HepG2 (cell line): Measurements from ENCODE around the gene GRM4. TPM values are rescaled to one million over a fixed set of nuclear protein-coding genes. Genes with fewer than 3 reads are reported as not detected.

Experiments used
- ARID4A ChIP-seq: sonication (generic); formaldehyde crosslinking; IDR thresholded peaks from 2 replicates; pipeline ENCODE4 v1.5.0; 2020; ENCODE audit warnings: mild to moderate bottlenecking, missing genetic modification reagents, borderline replicate concordance
- ZNF318 ChIP-seq: sonication (generic); formaldehyde crosslinking; IDR thresholded peaks from 2 replicates; pipeline ENCODE4 v1.4.0; 2020; ENCODE audit warnings: mild to moderate bottlenecking, missing genetic modification reagents
- ZNF441 ChIP-seq: sonication (generic); formaldehyde crosslinking; IDR thresholded peaks from 2 replicates; pipeline ENCODE4 v1.7.0; 2021; ENCODE audit warnings: missing genetic modification reagents, borderline replicate concordance
- ZNF598 ChIP-seq: sonication (generic); formaldehyde crosslinking; IDR thresholded peaks from 2 replicates; pipeline ENCODE4 v1.5.1; 2020; ENCODE audit warnings: mild to moderate bottlenecking, missing genetic modification reagents, borderline replicate concordance
- polyA plus RNA-seq, 8 experiments: library from polyadenylated mRNA; depleted of rRNA in 3 of 8; stranded (reverse) in 7 of 8; unstranded in 1 of 8; fragments of >200 nt; fragmentation: Illumina TruSeq in 4 of 8; extraction: Trizol in 4 of 8; gene quantifications; 2 replicates each; pipeline versions ENCODE4 v1.2.1 to v1.2.3, GENCODE V29; 2011 to 2016; ENCODE audit warnings: low read depth in 4 of 8, missing spikeins in 1 of 8, mixed read lengths in 1 of 8; ENCODE audit not compliant: insufficient read depth in 1 of 8
- total RNA-seq, 5 experiments: library from RNA; depleted of rRNA; stranded (reverse); fragments of >200 nt; fragmentation: Illumina TruSeq; extraction: Trizol; gene quantifications; 2 replicates each; pipeline ENCODE4 v1.2.3, GENCODE V29; 2016; ENCODE audit warnings: low read depth in 1 of 5

GRM4 gene
- total and polyA plus RNA-seq, 2 of the 13 experiments (the other 11 are each of a cell fraction or from before 2014, with no cell fraction given): not detected

- TF ChIP-seq ZNF318 (no peak), ZNF598 (CRISPR knock-in tag) (no peak), ARID4A (CRISPR knock-in tag) (no peak), ZNF441 (no peak)
Observed at GRCh38 chr6:33996120-33996475, 149.8 kb downstream of the GRM4 start (continued).
